Fibroblast of mammary gland (primary cell): Measurements from ENCODE around the gene LRP1.

Experiments used
- DNase-seq: peaks from one replicate; pipeline ENCODE4 v3.0.0-alpha.2; 2010; ENCODE audit warnings: low read depth
- H3K4me3 ChIP-seq: 2 replicates; pipeline ENCODE4 v1.5.1; 2011; ENCODE audit warnings: low read depth, mild to moderate bottlenecking, low read length, moderate library complexity; ENCODE audit not compliant: control insufficient read depth
- TF ChIP-seq, protein P1 (sequence below): conservative IDR thresholded peaks from 2 replicates; pipeline ENCODE4 v1.5.1; 2011; ENCODE audit warnings: low read depth, low read length, inconsistent platforms; ENCODE audit not compliant: control insufficient read depth, insufficient read depth

The LRP1 gene

DNA sequence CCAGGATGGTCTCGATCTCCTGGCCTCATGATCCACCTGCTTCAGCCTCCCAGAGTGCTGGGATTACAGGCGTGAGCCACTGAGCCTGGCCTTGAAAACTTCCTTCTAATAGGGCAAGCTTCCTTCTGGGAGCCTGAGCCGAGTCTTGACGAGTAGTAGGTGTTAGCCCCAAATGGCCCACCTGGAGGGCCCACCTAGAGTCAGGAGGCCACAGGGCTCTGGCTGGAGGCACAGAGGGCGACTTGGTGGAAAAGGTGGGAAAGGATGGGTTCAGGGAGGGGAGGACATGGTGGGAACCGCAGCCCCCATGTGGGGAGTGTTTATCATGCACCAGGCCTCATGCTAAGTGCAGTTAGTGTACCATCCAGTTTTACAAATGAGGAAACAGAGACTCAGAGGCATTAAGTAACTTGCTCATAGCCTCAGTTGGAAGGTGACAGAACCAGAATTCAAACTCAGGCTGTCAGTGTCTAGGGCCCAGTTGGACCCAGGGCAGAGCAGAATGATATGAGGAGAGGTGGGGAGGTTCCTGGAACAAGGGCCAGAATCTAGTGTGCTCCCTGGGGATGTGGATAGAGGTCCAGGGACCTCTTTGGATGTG lies 22.2 kb downstream of the LRP1 start:
- no peak for DNase-seq
- TF ChIP-seq, protein P1, sequence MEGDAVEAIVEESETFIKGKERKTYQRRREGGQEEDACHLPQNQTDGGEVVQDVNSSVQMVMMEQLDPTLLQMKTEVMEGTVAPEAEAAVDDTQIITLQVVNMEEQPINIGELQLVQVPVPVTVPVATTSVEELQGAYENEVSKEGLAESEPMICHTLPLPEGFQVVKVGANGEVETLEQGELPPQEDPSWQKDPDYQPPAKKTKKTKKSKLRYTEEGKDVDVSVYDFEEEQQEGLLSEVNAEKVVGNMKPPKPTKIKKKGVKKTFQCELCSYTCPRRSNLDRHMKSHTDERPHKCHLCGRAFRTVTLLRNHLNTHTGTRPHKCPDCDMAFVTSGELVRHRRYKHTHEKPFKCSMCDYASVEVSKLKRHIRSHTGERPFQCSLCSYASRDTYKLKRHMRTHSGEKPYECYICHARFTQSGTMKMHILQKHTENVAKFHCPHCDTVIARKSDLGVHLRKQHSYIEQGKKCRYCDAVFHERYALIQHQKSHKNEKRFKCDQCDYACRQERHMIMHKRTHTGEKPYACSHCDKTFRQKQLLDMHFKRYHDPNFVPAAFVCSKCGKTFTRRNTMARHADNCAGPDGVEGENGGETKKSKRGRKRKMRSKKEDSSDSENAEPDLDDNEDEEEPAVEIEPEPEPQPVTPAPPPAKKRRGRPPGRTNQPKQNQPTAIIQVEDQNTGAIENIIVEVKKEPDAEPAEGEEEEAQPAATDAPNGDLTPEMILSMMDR = no peak
- no peak overlapping the region for H3K4me3 ChIP-seq

DNA sequence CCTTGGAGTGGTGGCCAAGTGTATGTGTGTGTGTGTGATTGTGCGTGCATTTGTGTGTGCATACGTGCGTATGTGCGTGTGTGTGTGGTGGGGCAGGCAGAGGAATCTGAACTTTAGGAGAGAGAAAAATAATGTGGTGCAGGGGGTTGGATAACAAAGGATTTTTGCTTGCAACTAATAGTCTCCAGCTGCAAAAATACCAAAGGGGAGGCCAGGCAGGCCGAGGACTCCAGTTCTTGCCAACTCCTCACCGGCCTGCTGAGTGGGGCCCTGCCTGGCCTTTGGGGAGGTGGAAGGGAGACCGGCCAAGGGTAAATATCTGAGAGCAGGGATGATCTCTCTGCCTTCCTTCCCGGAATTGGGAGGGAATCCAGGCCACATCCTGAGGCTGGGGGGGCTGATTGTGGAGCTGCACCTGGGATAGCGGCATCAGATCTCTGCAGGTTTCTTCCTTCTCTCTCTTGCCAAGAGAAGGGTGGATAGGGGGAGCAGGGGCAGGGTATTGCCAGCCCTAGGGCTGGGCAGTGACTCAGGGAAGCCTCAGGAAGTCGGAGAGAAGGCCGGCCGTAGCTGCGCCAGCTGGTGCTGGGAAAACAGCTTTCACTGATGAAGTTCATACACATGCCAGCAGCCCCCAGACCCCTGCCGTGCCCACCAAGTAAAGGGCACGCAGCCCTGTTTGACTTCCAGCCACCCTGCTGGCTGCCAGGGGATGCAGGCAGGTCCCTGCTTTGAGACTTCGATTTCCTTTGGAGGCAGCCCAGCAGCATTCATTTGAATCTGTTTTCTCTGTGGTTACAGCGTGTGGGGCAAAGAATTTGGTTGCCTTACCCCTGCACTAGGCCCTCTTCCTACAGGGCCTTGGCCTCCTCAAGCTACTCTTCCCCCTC lies 23.7 kb downstream of the LRP1 start:
- peak; percentile 83 for DNase-seq
- no peak overlapping the region for H3K4me3 ChIP-seq
- TF ChIP-seq, protein P1 = no peak

DNA sequence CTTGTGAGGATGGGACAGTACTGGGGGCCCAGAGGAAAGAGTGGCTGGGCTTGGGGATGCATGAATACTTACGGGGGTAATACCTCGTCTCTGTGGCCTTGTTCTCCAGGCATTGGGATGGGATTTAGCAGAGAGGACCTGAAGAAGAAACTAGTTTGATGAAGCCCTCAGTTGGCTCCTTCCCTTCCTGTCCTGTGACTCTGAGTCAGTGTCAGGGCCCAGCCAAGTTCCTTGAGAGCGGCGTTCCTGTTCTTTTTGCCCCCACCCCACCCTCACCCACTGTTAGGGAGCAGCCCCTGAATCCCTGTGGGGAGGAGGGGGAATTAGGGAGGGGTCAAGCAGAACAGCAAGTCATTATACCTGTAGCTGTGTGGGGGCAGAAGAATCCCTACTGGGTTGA lies 24.4 kb downstream of the LRP1 start:
- TF ChIP-seq, protein P1 = no peak
- H3K4me3 ChIP-seq = no peak overlapping the region
- DNase-seq = peak; percentile 85

DNA sequence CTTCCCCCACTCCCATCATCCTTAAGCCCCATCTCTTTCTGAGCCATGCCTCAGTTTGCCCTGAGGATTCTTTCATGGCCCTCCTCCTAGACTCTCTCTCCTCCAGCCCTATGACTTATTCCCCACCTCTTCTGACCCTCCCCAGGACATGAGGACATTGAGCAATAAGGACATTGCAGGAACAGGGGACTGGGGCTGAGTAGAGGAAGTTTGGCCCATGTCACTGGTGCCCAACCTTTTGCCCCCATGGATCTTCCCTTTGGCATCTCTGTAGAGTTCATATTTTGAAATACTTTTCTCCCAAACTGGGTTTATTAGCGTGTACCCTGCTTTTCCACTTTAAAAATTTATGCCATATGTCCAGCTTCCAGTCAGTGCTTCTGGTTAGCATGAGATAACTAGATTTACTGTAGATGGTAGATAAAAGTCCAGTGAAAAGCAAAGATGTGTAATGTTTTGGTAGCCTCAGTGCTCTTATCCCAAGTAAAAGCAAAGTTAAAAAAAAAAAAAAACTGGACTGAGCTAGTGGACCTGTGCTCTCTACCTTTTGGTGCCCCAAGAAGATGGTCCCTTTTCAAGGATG lies 25.2 kb downstream of the LRP1 start:
- H3K4me3 ChIP-seq = no peak overlapping the region
- TF ChIP-seq, protein P1 = no peak
- DNase-seq = no peak

DNA sequence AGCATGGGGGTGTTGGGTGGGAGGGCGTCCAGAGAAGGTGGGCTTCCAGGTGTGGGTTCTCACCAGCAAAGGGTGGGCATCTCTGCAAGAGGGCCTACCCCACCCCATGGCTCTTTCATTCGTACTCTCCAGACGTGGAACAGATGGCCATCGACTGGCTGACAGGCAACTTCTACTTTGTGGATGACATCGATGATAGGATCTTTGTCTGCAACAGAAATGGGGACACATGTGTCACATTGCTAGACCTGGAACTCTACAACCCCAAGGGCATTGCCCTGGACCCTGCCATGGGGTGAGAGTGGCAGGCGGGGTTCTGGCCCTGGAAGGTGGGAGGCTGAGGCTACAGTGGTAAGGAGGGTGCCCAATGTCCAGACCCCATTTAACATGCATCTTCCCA lies 25.8 kb downstream of the LRP1 start:
- no peak for DNase-seq
- no peak overlapping the region for H3K4me3 ChIP-seq
- TF ChIP-seq, protein P1 = no peak

DNA sequence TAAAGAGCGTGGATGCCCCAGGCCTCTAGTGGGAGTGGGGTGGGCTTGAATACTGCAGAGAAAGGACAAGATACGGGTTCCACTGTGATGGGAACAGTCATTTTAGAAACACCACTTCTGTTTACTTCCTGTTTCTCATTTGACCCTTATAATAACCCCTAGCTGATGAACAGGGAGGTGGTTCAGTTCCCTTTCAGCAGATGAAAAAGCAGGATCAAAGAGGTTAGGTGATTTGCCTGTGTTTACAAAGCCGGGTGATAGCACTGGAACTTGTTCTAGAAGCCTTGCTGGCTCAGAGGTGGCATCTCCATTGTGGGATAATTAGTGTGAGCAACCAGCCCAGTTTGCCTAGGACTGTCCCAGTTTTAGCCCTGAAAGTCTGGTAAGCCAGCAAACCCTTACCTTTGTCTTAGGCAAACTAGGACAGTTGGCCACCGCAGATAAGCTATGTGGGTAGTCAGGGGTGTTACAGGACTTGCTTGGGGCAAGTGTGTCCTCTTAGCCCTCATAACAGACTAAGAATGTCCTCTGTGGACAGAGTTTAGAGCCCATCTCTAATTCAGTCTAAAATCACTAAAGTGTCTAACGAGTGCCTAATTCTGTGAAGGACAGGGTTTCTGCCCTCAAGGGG lies 26.6 kb downstream of the LRP1 start:
- no peak for DNase-seq
- no peak overlapping the region for H3K4me3 ChIP-seq
- TF ChIP-seq, protein P1 = no peak
